SW 1271 (cell line): ENCODE data around the gene RNF20.
"Not testable (repeated sequence)": the region's sequence is repeated elsewhere in the genome, so short reads cannot be mapped to it uniquely, and the experiment has no call there.

ENCODE experiments used
- DNase-seq, 2 experiments: peaks; one replicate each; lab custom pipeline; 2025; lab: John Stamatoyannopoulos, UW

The RNF20 gene, protein sequence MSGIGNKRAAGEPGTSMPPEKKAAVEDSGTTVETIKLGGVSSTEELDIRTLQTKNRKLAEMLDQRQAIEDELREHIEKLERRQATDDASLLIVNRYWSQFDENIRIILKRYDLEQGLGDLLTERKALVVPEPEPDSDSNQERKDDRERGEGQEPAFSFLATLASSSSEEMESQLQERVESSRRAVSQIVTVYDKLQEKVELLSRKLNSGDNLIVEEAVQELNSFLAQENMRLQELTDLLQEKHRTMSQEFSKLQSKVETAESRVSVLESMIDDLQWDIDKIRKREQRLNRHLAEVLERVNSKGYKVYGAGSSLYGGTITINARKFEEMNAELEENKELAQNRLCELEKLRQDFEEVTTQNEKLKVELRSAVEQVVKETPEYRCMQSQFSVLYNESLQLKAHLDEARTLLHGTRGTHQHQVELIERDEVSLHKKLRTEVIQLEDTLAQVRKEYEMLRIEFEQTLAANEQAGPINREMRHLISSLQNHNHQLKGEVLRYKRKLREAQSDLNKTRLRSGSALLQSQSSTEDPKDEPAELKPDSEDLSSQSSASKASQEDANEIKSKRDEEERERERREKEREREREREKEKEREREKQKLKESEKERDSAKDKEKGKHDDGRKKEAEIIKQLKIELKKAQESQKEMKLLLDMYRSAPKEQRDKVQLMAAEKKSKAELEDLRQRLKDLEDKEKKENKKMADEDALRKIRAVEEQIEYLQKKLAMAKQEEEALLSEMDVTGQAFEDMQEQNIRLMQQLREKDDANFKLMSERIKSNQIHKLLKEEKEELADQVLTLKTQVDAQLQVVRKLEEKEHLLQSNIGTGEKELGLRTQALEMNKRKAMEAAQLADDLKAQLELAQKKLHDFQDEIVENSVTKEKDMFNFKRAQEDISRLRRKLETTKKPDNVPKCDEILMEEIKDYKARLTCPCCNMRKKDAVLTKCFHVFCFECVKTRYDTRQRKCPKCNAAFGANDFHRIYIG

DNA sequence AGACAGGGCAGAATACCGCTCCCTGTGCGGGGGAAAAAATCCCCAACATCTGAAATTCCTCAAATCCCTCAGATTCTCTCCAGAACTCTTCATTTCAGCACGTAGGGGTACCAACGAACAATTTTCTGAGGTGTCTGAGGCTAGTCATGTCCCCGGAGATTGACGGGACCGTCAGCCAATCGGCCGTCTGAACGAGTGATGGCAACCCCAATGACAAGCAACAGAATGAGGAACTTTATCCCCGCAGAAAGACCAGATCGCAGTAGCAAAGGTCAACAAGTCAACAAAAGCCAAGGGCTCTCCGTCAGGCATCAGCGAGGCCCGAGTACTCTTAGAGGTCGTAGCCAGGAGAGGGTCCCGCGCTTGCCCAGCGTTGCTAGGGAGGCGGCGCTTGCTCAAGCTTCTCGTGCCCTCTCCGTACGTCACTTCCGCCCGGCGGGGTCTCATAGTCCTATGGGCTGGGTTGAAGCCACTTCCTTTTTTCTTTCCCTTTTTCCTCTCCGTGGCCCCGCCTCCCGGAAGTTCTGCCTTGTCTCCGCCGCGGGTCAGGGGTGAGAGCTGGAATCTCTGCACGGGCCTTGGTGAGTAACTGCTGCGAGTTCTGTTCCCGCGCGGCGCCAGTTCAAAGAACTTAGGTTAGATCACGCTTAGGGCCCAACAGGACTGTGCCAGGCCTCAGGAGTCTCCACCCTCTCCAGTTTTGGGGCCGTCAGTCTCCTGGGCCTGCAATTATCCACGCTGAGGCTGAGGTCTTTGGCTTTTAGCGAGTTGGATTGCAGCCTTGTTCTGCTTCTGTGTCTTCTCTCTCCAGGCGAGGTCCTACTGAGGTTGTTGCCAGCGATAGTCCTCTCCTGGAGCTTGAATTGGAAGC is at the start of gene RNF20:
RNF20 (plus strand) TSS at position 520 of the 871 bp plus-strand sequence. CDS start 1,571 bp downstream, outside the sequence.
- DNase-seq = peak; percentile 99

DNA sequence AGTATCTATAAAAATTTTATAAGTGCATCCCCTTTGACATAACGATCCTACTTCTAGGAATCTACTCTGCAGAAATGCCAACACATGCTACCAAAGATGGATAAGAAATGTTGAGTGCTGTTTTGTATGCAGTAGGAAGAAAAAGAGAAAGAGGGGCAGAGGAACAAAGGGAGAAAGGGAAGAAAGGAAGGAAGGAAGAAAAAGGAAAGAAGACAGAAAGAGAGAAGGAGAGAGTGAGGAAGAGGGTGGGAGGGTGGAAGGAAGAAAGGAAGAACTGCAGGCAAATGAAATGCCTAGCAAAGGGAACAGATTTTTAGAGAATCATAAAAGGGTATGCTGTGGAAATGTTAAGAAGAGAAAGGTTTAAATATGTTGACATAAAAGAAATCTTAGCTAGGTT is 49.6 kb upstream of the RNF20 start:
- no peak for DNase-seq

DNA sequence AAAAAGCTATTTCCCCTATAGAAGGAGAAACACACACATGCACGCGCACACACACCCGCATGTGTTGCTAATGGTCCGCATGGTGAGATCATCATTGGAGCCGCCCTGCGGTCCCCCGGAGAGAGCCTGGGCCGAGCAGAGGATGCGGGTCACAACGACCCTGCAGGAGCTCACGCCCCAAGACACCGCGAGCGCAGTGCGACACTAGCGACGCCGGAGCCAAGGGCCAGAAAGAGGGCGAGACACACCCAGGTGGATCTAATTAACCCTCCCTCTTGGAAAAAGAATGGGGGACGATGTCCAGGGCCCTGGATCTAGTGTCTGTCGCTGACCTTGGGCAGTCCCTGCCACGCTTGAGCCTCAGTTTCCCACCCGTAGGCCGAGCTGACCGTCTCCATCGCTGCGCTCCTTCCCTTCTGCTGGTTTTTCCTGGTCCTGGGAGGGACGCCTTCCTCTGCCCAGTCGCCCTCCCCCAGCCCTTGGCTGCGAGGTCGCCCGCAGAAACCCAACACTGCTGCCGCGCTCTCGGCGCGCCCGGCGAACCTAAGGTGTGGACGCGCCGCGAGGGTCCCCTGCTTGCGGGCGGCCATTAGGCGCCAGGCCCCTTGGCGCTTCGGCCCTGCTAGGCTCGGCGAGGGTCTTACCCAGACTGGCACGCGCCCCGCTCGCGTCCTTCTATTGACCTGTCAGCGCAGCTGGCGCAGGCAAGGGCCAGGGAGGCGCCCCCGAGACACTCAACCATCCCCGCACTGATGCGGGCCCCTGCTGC is 47.5 kb upstream of the RNF20 start:
- DNase-seq = no peak

DNA sequence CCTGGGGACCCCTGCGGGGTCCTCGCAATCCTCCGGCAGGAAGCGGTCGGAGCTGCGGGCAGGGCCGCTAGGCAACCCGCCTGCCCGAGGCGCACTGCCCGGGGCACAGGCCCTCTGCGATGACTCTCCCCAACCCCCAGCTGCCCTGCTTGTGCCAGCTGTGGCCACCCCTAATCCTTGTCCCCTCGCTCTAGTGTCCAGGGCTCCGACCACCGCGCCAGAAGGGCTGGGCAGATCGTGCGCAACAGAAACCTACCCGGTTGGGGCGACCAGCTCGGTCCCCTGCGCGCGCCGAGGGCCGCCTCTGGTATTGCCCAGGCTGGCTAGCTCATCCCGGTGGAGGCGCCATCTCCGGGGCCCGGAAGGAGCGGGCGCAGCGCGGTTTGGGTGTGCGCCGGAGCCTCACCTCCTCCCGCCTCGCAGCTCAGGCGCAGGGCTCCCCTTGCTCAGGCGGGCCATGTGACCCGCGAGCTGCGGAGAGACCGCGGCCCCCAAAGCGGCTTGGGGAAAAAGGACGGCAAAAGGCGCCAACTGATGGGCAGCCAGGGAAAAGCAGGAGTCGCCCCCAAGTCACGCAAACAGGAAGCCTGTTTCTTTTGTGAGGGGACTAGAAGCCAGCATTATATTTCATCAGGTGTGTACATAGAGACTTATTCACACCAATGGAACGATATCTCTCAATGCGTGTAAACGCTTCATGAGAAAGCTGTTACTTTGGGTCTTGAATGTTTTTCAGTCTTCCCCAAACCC is 46.8 kb upstream of the RNF20 start:
- DNase-seq = peak in 1 of 2 experiments; percentile 45

DNA sequence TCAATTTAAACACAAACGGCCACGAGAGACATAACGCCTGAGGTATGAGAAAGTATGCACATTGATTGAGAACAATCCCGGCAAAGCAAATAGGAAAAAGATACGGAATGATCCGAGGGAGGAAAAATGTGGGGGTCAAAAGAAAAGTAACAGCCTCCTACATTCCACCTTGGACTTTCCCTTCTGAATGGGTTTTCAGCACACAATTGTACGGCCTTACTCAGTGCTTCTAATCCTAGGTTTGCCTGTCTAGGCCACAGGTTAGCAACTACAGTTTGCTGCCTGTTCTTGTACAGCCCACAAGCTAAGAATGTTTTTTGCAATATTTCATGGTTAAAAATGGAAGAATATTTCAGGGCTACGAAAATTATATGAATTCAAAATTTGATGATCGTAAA is 46.2 kb upstream of the RNF20 start:
- DNase-seq = no peak

DNA sequence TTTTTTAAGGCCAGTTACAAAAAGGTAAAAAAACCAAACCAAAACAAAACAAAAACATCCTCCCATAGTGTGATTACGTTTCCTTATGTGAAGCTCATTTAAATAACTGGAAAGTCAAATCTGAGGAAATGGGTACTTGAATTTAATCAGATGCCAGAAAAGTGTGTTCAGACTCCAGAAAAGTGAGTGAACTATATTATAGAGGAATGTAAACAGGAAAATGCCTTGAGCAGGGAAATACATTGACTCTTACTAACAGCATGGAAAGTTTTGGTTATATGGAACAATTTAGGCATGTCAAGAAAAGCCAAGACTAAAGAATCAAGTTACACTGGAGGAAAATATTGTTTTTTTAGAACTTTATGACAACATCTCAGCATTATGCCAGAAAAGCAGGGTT is 37.8 kb upstream of the RNF20 start:
- peak; percentile 50 to 72 for DNase-seq

DNA sequence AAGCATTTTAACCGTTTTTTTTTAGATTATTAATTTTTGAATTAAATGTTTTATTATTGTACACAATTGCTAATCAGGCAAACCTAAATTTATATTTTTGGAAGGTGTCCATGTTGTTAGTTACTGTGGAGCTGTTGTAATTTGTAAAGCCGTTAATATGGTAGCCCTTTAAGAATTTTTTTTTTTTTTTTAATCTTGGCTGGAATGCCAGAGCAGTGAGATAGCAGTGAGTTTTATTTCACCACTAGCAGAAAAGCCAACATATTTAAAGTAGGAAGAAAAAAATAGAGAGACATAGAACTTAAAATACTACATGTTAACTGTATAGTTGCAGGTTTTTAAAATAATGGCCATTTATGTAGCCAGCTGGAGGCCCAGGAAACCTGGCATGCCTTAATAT is 35.3 kb upstream of the RNF20 start:
- DNase-seq = no peak

DNA sequence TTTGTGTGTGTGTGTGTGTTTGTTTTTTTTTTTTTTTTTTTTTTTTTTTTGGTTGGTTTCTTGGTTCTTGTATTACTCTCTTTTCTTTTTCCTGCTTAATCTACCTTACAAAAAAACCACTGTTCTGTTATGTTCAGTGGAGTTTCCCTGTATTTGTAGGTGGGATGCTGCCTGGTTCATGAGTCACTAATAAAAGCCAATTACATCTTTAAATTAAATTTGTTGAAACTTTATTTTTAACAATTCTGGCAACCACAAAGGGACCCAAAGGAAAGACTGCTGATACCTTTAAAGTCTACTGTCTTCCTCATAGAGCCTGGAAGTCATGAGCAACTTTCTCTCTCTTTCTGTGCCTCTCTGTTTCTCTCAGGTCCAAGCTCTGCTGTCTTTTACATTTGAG is 29.5 kb upstream of the RNF20 start:
- DNase-seq = no peak

DNA sequence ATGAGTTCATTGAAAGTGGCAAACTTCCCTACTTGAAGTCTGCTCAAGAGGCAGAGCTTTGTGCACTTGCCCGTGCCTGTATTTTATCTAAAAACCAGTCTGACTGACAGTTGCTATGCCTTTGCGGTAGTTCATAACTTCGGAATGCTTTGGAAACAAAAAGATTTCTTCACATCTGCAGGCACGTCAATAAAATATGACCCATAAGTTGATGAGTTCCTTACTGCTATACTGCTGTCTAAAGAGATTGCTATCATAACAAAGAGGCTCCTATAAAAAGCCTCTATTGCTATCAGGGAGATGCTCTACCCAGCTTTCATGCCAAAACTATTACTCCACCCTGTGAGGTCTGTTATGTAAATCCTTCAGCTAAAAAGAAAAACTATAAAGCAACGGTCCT is 25.4 kb upstream of the RNF20 start:
- DNase-seq = no peak

DNA sequence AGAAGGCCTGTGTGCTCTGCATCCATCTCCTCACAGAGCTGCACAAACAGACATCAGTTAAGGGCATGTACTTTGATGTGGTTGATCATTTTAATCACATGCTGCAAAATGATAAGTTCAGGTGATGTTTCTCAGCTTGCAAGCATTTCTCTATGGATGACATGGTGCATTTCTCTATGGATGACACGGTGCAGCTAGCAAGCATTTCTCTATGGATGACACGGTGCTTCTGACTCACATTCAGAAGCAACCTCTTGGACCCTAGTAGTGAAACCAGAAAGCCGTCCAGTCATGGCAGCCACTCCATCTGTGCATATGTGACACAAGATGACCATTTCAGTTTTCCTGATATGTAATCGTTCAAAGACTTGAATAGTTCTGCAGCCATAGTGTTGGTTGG is 24.1 kb upstream of the RNF20 start:
- no peak for DNase-seq

DNA sequence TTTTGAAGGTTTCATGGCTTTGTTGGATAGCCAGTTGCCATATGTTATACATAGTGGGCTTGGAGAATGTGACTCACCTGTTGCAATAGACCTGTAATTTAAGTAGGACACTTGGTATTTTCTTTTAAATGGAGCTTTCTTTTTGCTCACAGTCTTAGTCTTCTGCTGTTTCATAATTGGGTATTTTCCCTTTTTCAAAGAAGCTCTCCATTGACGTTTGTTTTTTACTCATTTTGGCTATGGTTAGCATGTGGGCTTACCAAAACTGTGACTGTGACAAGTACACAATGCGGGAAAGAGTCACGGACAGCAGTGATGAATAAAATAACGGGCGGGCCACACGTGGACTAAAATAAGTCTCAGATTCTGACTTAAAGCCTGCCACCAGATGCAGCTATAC is 23.2 kb upstream of the RNF20 start:
- no peak for DNase-seq

DNA sequence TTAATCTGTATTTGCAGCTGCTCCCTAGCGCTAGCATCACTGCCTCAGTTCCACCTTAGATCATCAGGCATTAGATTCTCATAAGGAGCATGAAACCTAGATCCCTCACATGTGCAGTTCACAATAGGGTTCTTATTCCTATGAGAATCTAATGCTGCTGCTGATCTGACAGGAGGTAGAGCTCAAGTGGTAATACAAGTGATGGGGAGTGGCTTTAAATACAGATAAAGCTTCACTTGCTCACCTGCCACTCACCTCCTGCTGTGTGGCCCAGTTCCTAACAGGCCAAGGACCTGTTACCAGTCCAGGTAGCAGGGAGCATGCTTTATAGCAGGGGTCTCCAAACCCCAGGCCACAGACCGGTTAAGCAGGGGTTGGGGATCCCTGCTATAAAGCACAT is 22.6 kb upstream of the RNF20 start:
- DNase-seq = no peak

DNA sequence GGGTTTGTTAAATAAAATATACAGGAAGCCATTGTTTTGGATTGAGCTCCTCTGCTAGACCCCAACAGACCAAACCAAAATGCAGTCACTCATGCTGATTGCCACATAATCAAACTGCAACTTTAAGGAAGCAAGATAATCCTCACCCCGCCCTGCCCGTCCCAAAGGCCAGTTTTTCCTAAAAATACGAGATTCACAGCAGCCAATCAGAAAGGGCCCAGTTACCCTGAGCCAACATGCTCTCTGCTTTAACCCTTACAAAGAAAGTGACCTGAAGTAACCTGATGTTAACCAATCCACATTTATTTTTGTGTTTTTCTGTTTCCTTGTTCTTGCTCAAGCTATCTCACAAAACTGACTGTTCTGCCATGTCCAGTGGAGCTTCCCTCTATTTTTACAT is 21.5 kb upstream of the RNF20 start:
- DNase-seq = no peak

DNA sequence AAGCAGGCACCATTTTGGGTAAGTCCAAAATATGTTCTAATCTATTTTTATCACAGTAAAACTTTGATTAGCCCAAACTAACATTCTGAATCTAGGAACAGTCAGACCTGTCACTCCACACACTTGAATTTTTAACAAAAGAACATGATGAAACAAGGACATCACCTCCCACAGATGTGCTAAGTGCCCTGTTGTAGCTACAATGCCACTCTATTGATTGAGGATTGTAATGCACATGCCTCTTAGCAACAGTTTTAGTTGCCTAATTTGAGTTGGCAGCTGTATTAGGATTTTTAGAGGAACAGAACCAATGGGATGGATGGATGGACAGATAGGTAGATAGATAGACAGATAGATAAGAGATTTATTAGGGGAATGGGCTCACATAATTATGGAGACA is 20.3 kb upstream of the RNF20 start:
- no peak for DNase-seq

DNA sequence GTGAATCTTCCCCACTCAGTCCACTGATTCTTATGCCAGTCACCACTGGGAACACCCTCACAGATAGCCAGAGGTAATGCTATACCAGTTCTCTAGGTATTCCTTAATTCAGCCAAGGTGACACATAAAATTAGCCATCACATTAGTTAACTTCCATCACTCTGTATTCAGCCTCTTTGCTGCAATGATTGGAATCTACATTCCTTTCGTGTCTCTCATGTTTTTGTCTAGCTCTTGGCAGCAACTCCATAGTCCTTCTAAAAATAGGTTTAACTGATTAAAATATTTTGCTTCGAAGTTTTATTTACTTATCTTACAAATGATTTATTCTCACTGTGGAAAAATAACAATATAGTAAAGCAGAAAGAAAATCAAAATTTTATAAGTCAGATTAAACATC is 19.6 kb upstream of the RNF20 start:
- DNase-seq = peak in 1 of 2 experiments; percentile 25

DNA sequence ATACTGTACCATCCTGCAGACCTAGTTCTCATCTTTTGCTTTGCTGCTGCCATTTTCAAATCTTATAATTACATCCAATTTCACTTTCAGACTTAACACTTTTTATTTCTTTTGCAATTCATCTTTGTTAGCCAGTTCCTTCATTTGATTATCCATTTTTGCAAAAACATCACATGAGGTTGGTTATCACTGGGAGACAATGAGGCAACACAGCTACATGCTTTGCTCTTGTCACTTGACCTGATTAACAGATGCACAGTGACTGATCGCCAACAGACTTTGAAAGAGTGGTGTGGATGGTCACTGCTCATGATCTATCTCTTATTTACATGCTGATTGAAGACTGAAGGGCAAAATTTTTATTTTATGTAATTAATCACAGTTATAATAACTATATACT is 17.0 kb upstream of the RNF20 start:
- DNase-seq = no peak

DNA sequence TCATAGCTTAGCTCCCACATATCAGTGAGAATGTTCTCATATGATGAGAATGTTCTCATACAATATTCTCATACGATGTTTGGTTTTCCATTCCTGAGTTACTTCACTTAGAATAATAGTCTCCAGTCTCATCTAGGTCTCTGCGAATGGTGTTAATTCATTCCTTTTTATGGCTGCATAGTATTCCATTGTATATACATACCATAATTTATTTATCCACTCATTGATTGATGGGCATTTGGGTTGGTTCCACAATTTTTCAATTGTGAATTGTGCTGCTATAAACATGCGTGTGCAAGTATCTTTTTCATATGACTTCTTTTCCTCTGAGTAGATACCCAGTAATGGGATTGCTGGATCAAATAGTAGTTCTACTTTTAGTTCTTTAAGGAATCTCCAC is 15.2 kb upstream of the RNF20 start:
- DNase-seq = not testable (repeated sequence)

DNA sequence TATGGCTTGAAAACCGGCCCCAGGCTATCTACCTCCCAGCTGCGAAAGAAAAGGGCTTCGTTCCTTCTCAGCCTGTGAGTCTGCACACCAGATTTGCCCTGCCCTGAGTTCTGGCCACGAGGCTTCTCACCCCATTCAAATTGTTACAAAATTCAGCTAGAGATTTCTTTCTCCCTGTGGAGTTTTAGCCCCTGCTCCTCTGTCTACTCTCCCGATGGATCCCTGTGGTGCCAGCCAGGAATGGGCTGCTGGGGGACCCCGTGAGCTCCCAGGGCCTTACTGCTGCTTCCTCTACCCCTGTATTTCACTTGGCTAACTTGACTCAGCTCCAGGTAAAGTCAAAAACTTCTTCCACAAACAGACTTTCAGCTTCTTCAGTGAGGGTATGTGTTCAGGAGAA is 9.3 kb upstream of the RNF20 start:
- no peak for DNase-seq

DNA sequence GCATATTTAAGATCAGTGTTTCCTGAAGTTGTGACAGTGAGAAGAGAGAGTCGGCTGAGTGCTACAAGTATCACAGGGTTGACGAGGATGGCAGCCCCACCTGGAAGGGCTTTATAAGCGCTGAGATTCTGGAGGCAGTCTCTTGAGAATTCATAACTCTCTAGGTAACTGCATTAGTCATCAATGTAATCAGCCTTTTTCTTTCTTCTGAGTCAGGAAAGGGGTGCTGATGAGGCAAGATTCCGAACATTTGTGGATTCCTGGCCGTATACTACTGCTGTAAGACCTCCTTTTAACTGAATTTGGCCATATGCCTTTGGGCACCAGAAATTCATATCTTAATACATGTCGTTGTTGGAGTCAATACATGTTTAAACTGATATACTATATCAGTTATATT is 6.6 kb upstream of the RNF20 start:
- DNase-seq = no peak

DNA sequence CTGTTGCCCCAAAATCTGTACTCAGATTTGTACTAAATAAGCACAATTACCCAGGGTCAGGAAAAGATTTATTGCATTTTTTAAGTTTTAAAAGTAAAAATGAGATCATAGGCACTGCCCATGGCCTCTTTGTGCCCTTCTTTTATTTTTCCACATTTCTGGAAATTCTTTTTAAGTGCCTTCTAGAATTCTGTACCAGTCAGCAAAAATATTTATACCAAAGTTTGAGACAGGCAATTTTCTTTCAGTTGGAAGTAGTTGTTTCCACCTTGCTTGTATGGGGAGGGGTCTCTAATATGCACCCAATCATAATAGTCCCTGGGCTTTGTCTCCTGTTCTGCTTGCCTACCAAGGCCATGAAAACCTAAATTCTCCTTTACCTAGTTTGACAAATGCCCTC is 5.6 kb upstream of the RNF20 start:
- no peak for DNase-seq
